Chondrocyte (in vitro differentiated cells): ENCODE measurements around the gene ACVR2A. TPM values are rescaled to one million over a fixed set of nuclear protein-coding genes. Genes with fewer than 3 reads are reported as not detected.

ENCODE experiments used
- DNase-seq: peaks from one replicate; pipeline ENCODE4 v3.0.0; 2021; ENCODE audit warnings: mixed read lengths, low spot score
- H3K27ac Mint-ChIP-seq: one replicate; pipeline ENCODE4 v1.8.0; 2021; ENCODE audit warnings: mild to moderate bottlenecking, moderate library complexity, mixed read lengths; ENCODE audit not compliant: unreplicated experiment
- H3K27me3 Mint-ChIP-seq: 2 replicates; pipeline ENCODE4 v1.8.0; 2021; ENCODE audit warnings: low read depth, mixed read lengths
- H3K36me3 Mint-ChIP-seq: 2 replicates; pipeline ENCODE4 v1.8.0; 2021; ENCODE audit warnings: low read depth, mixed read lengths
- H3K4me1 Mint-ChIP-seq: 2 replicates; pipeline ENCODE4 v1.8.0; 2021; ENCODE audit warnings: low read depth, mild to moderate bottlenecking, mixed read lengths
- H3K4me3 Mint-ChIP-seq: one replicate; pipeline ENCODE4 v1.8.0; 2021; ENCODE audit warnings: mild to moderate bottlenecking, moderate library complexity, mixed read lengths; ENCODE audit not compliant: unreplicated experiment
- H3K9me3 Mint-ChIP-seq: 2 replicates; pipeline ENCODE4 v1.8.0; 2021; ENCODE audit warnings: low read depth, mixed read lengths
- total RNA-seq: library from RNA; stranded (reverse); gene quantifications from 3 replicates; pipeline ENCODE4 v1.2.1, GENCODE V29; 2021
- TF ChIP-seq, protein P1 (sequence below): fragments of 200-600 bp; sonication (generic); IDR thresholded peaks from 2 replicates; pipeline ENCODE4 v1.5.0; 2021; ENCODE audit warnings: antibody characterized with exemption, mild to moderate bottlenecking, moderate library complexity

ACVR2A gene
- total RNA-seq, 1 donor from 2014 or later: 12.3 TPM

DNA sequence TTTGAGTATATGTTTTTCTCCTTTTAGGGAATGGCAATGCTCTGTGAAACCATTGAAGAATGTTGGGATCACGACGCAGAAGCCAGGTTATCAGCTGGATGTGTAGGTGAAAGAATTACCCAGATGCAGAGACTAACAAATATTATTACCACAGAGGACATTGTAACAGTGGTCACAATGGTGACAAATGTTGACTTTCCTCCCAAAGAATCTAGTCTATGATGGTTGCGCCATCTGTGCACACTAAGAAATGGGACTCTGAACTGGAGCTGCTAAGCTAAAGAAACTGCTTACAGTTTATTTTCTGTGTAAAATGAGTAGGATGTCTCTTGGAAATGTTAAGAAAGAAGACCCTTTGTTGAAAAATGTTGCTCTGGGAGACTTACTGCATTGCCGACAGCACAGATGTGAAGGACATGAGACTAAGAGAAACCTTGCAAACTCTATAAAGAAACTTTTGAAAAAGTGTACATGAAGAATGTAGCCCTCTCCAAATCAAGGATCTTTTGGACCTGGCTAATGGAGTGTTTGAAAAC, 82.3 kb downstream of the ACVR2A start:
- Mint-ChIP-seq H3K9me3 (no peaks in the 10 kb centered on the region), H3K4me1 (peaks cover 6% of the 10 kb centered on the region), H3K36me3 (peaks cover 6% of the 10 kb centered on the region), H3K27me3 (no peaks in the 10 kb centered on the region), H3K4me3 (no peak overlapping the region), H3K27ac (no peak overlapping the region)
- TF ChIP-seq, protein P1, sequence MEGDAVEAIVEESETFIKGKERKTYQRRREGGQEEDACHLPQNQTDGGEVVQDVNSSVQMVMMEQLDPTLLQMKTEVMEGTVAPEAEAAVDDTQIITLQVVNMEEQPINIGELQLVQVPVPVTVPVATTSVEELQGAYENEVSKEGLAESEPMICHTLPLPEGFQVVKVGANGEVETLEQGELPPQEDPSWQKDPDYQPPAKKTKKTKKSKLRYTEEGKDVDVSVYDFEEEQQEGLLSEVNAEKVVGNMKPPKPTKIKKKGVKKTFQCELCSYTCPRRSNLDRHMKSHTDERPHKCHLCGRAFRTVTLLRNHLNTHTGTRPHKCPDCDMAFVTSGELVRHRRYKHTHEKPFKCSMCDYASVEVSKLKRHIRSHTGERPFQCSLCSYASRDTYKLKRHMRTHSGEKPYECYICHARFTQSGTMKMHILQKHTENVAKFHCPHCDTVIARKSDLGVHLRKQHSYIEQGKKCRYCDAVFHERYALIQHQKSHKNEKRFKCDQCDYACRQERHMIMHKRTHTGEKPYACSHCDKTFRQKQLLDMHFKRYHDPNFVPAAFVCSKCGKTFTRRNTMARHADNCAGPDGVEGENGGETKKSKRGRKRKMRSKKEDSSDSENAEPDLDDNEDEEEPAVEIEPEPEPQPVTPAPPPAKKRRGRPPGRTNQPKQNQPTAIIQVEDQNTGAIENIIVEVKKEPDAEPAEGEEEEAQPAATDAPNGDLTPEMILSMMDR: no peak
- no peak for DNase-seq

DNA sequence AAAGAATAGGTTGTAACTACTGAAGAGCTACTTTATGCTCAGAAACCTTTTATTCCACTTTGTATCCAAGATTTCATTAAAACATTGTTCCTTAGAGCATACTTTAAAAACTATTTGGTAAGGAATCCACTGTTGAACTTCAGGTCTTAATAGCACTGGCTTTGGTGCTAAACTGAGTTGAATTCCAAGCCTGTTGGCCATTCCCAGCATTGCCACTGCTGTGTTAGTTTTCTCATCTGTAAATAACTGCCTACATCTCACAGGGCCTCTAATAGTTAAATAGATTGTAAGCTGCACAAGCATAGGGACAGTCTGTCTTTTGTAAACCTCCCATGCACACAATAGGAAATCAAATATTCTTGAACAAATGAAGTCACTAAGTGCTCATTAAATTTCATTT, 89.1 kb downstream of the ACVR2A start:
- Mint-ChIP-seq H3K27ac (no peak overlapping the region), H3K36me3 (peaks cover 11% of the 10 kb centered on the region), H3K4me3 (no peak overlapping the region), H3K4me1 (no peaks in the 10 kb centered on the region), H3K27me3 (no peaks in the 10 kb centered on the region), H3K9me3 (no peaks in the 10 kb centered on the region)
- DNase-seq: no peak
- TF ChIP-seq, protein P1: no peak

DNA sequence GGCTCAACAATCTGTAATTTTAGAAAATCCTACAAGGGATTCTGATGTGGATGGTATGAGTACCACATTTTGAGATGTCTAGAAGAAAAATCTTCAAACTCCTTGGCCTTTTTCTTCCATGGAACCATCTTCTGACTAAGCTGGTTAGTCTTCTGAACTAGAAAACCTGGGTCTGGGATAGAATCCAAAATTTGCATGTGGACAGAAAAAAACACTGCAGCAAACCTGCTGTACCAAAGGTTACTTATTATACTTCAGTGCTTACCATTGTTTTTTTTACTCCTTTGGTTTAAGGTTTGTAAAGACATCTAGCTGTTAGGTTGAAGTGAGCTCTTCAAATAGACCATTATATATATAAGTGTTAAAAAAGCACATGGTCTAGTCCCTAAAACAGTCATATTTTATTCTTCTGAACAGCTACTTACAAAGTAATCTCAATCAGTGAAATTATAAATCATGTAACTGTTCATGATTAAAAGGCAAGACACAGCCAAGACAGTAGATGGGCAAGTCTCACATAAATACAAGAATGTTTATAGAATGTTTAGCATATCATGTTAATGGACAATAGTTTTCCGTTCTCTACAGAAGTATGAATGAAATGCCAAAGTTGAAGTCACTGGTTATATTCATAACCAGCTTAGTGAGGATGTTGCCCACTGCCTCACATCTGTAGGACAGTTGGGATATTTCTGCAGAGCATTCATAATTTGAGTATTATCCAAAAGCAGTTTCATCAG, 90.2 kb downstream of the ACVR2A start:
- no peak for DNase-seq
- Mint-ChIP-seq H3K4me3 (no peak overlapping the region), H3K9me3 (no peaks in the 10 kb centered on the region), H3K4me1 (no peaks in the 10 kb centered on the region), H3K27me3 (no peaks in the 10 kb centered on the region), H3K27ac (no peak overlapping the region), H3K36me3 (peaks cover 9% of the 10 kb centered on the region)
- TF ChIP-seq, protein P1: no peak

DNA sequence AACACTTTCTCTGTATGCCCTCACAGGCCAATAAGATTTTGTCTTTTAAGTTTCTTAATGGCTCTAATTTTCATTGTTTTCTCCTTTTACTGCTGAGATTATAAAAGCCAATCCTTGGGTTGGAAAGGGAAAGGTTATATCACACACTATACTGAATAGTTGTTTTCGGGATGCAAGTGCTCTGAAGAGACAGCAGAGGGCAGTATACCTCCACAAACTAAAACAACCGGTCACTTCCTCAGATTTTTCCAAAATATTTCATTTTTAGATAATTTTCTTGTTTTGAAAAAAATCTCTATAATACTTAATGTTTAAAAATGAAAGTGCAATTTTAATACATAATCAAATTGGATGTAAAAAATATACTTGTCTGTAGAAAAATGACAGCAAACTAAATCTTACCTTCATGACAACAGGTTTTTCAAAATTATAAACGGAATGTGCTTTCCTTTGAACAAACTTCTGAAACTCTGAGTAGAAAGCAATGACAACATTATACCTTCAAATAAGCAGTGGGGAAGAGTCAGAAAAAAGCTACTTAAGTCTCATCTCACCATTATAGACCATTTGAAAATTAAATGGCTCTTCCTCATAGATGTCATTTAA, 93.0 kb downstream of the ACVR2A start:
- no peak for DNase-seq
- Mint-ChIP-seq H3K27me3 (no peaks in the 10 kb centered on the region), H3K36me3 (peaks cover 10% of the 10 kb centered on the region), H3K4me1 (no peaks in the 10 kb centered on the region), H3K27ac (no peak overlapping the region), H3K9me3 (no peaks in the 10 kb centered on the region), H3K4me3 (no peak overlapping the region)
- TF ChIP-seq, protein P1: peak; percentile 98

DNA sequence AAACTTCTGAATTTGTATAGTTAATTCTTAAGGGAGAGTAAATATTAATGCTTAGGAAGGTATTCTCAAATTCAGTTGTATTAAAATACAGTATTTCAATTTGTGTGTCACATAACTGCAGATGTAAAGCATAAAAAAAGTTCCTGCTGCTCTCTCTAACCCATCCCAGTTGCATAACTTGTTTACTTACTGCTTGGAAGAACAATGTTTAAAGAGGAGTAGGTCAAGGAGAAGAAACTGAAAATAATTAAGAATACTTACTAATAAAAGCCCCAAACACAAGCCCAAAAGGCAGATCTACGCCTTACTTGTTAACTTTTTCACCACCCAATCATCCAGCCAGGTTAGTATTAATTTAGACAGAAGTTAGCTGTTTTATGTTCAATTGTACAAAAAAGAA, 94.5 kb downstream of the ACVR2A start:
- Mint-ChIP-seq H3K36me3 (peaks cover 8% of the 10 kb centered on the region), H3K4me1 (no peaks in the 10 kb centered on the region), H3K27me3 (no peaks in the 10 kb centered on the region), H3K9me3 (no peaks in the 10 kb centered on the region), H3K27ac (no peak overlapping the region), H3K4me3 (no peak overlapping the region)
- TF ChIP-seq, protein P1: no peak
- DNase-seq: no peak
